Gastrocnemius medialis (tissue), 4 donors: ENCODE results near the gene GNB1.

ENCODE experiments used
- CTCF ChIP-seq, 5 experiments: fragments of 450-650 bp in 3 of 5; fragments of 200-600 bp in 2 of 5; sonication (generic) in 2 of 5; IDR thresholded peaks in 4 of 5; conservative IDR thresholded peaks in 1 of 5; 1 replicate in 4 of 5; 2 replicates in 1 of 5; pipeline ENCODE4 v1.5.1; 2016 to 2019; ENCODE audit warnings: antibody characterized with exemption in 5 of 5, mild to moderate bottlenecking in 3 of 5, moderate library complexity in 3 of 5
- POLR2A ChIP-seq, 2 donors: fragments of 450-650 bp; IDR thresholded peaks; one replicate each; pipeline ENCODE4 v1.6.1; 2017; ENCODE audit warnings: antibody characterized with exemption in 2 of 2, mild to moderate bottlenecking in 2 of 2, moderate library complexity in 2 of 2

- TF ChIP-seq CTCF (IDR thresholded peaks at IDR 0.05 in 4 of 5, conservative IDR thresholded peaks at IDR 0.05 in 1 of 5) (no peak), POLR2A (IDR thresholded peaks at IDR 0.05) (no peak)
Measured at GRCh38 chr1:1929639-1930545, 39.0 kb upstream of the GNB1 start.
